H1 (cell line): Measurements from ENCODE around the gene TBC1D22B. TPM values are rescaled to one million over a fixed set of nuclear protein-coding genes. Genes with fewer than 3 reads are reported as not detected.

ENCODE experiments used
- CREB1 ChIP-seq: IDR thresholded peaks from 2 replicates; pipeline ENCODE4 v1.6.1; 2012; ENCODE audit warnings: inconsistent platforms
- MAX ChIP-seq: IDR thresholded peaks from 2 replicates; pipeline ENCODE4 v1.6.1; 2012; ENCODE audit warnings: inconsistent platforms
- SP4 ChIP-seq: IDR thresholded peaks from 2 replicates; pipeline ENCODE4 v1.6.1; 2012; ENCODE audit warnings: low read length, inconsistent platforms
- USF2 ChIP-seq: IDR thresholded peaks from 2 replicates; pipeline ENCODE4 v1.6.1; 2011; ENCODE audit warnings: low read length, improper control_type of control experiment
- polyA plus RNA-seq, 7 experiments: library from polyadenylated mRNA; depleted of rRNA in 3 of 7; stranded (reverse) in 5 of 7; unstranded in 2 of 7; fragments of >200 nt in 5 of 7; fragments of 200-250 nt in 2 of 7; gene quantifications; 1 replicate in 5 of 7; 2 replicates in 1 of 7; 4 replicates in 1 of 7; pipeline versions ENCODE4 v1.2.1 to v1.2.3, GENCODE V29; 2011 to 2013; ENCODE audit warnings: missing spikeins in 2 of 7, mixed read lengths in 2 of 7
- total RNA-seq: library from RNA; stranded (reverse); fragmentation: NEBNext Ultra II Directional; extraction: Animal tissue kit (Norgen Biotek cat#: 25700); gene quantifications from 2 replicates; pipeline ENCODE4 v1.2.1, GENCODE V29; 2021

TBC1D22B gene
- total and polyA plus RNA-seq, 2 of the 8 experiments (the other 6 are each of a cell fraction or from before 2014, with no cell fraction given), result 10.1 to 17.4 TPM

- TF ChIP-seq MAX (no peak), CREB1 (no peak), SP4 (no peak), USF2 (no peak)
These were observed 111.4 kb downstream of the TBC1D22B start (continued) for GRCh38 chr6:37368961-37369320.
